ELR (cell line): Measurements from ENCODE around the gene TARS3.
A peak's percentile ranks its signal among the peaks of the same experiment; 100 is the strongest.
"Not testable (repeated sequence)": the region's sequence is repeated elsewhere in the genome, so short reads cannot be mapped to it uniquely, and the experiment has no call there.

ENCODE experiments used
- DNase-seq: peaks from one replicate; pipeline ENCODE4 v3.0.0-alpha.2; 2015; ENCODE audit warnings: low read depth

TARS3 gene

DNA sequence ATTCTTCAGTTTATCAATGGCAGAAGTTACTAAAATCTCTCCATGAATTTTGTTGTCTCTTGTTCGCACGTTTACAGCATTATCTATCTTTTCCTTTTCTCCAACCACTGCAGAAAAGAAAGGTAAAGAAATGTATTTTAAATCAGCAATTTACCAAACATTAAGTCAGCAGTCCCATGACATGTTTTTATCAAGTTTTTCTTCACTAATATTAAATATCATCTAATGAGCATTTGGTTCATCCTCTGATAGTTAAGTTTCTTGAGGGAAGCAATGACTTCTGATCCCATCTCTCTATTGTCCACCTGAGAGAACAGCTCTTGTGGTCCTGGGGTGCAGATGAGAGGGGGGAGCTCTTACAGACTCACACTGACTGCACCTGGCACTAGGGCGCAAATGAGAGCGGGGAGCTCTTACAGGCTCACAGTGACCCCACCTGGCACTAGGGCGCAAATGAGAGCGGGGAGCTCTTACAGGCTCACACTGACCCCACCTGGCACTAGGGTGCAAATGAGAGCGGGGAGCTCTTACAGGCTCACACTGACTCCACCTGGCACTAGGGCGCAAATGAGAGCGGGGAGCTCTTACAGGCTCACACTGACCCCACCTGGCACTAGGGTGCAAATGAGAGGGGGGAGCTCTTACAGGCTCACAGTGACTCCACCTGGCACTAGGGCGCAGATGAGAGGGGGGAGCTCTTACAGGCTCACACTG lies 69.5 kb downstream of the TARS3 start:
- not testable (repeated sequence) for DNase-seq

DNA sequence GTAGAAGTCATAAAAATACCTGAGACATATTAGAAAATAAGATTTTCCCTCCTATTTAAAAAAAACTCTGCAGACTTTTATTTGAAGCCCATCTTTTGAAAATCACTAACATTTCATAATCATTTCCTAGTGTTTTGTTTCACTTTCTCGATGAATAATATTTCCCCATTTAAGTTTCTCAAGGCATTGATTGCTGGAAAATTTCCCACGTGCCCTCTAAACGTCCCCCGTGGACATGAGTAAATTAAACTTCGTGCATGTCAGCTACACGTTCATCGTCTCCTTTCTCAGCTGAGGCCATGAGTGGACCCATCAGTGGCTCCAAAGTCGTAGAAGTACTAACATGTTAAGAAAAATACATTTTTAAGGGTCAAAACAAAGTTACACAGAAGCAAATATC lies 70.1 kb downstream of the TARS3 start:
- DNase-seq, result no peak

DNA sequence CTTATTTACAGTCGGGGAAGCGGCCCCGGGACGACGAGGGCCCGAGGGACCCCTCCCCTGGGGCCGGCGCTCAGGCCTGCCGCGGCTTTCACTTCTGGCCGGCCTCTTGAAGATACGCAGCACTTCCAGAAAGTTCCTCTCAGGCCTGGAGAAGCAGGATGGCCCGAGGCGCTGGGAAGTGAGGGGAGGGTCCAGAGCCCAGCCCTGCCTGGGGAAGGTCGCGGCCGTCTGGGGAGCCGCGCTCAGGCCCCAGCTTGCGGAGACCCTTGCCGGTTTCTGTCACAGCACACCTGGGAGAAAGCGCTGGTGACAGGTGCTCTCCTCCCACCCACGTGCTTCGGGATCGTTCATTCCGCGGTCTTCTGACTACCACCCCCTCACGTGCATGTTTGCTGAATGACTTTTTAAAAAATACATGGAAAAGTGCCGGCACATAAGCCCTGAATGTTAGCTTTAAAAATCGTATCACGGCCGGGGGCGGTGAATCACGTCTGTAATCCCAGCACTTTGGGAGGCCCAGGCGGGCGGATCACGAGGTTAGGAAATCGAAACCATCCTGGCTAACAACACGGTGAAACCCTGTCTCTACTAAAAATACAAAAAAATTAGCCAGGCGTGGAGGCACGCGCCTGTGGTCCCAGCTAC lies 71.4 kb downstream of the TARS3 start:
- peak; percentile 18 for DNase-seq

DNA sequence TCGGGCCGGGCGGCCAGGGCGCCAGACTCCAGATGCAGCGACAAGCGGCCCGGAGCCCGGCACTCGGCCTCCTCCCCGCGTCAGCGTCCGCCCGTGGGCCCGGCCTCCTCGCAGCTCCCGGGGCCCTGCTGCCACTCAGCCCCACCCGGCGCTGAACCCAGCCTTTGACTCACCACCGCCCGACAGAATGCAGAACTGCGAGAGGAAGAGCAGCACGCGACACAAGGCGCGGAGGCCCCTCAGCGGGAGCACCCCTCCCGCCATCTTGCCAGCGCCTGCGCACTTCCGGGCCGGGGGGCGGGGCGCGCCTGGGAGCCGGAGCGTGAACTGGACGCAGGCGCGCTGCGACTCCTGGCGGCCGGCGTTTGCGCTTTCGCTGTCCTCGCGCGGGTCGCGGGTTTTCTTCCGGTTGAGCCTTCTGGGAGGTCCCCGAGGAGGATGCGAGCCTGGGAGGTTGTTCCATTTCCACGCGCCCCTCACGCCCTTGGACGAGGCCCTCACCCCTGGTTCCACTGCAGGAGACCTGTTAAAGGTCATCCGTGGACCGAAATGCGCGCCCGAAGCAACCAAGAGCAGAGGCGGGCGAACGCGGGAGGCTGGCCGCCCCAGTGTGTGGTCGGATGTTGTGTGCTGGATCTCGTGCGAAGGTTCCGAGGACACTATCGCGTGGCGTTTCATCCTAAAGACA lies 72.0 kb downstream of the TARS3 start, which contains the start of gene TM2D3:
Gene TM2D3 (minus strand): TSS at position 284 of the 688 bp plus-strand sequence. CDS start 20 bp downstream, at position 264.
- peak; percentile 92 for DNase-seq

DNA sequence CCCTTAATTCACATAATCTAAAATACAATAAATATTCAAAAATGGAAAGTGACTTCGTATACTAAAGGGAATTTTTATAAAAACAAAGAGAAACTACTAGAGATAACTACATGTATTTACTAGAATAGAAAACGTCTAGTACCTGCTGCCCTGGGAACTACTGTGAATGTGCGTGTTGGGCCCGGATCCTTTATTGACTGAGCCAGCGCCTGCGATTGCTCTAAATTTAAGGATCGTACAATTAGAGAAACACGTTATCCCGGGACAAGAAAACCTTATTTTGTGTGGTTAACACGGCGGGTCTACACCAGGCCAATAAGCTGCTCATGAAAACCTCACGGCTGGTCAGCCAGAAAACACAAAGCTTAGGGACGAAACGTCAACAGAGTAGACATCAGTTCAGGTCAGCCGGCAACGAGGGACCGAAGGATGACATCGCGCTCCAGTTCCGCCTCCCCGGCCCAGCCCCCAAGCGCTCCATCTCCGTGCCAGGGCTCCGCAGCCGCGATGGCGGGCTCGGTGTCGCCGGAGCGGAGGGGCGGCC lies 72.6 kb downstream of the TARS3 start:
- no peak for DNase-seq

DNA sequence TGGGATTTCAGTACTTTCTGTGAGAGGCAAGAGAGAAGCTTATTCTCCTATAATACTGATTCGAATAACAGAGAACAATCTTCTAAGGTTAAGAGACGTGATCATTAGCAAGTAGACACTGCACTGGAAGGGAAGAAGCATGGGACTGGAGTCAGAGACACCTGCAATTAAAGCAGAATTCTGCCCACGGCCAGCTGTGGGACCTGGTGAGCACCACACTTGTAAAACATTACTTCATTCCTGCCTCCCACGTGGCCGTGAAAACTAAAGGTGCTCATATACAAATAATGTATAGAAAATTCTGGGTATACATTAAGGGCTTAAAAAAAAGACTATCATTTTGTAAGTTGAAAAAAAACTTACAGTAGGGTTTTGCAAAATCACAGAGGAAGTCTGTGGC lies 74.1 kb downstream of the TARS3 start:
- DNase-seq, result no peak

DNA sequence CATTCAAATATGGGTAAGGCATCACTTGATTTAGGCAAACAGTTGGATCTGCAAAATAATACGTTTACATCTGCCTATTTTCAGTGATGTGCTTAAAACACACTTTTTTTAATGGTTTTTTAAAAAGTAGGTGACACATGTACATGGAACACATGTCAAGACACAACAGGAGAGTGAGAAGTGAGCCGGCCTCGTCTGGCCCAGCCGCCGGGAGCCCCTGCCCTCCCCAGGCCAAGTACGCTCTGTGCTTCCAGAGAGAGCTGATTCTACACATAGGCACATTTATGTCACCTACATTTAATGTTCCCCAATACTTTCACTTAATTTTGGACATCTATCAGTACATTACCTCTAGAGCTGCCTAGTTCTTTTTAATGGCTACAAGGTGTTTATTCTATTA lies 75.9 kb downstream of the TARS3 start:
- no peak for DNase-seq

DNA sequence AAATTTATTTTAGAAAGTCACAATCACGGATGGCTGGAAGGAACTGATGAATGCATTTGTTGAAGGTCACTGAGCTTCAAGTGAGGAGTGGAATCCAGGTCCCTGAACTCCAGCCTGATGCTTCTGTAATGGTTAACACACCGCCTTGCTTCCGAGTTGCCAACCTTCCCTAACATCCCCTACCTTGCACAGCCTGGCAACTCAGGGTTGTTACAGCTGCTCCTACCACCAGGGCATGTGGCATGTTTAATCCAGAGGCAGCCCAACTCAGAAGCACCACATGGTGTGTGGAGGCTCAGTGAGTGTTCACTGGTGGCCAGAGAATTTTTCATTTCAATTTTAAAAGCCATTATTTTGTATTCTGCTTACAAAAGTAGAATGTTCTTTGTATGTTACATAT lies 77.0 kb downstream of the TARS3 start:
- DNase-seq, result no peak

DNA sequence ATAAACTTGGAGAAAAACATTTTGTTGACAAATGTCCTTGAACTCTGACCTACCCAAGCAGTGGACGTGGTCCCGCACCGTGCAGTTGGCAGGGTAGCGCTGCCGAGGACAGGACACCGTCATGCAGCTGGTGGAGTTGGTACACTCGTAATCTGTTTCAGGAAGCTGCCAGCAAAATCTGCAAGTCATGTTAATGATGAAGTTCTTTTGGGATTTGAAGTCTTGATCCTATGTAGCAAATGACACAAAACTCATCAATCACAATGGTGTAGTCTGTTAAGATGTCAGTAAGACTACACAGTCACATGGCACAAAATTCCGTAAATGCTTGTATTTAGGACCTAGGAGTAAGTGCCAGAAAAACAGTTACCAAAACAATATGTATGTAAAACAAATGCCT lies 77.6 kb downstream of the TARS3 start:
- no peak for DNase-seq

DNA sequence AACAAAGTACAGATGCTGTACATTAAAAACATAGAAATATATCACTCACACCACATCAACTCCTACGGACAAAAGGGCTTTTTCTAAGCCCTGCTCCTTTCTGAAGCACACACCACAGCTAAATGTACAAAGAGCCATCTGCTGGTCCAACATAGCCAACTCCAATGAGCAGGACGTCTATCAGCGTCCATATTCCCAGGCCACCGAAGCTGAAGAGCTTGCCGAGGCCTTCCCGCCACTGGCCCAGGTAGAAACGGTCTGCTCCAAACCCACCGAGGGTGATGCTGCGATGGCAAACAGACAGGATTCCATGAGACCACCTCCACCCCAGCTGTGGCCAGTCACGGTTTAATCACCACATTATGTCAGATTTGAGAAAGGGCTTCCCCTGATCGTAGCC lies 81.9 kb downstream of the TARS3 start:
- no peak for DNase-seq

DNA sequence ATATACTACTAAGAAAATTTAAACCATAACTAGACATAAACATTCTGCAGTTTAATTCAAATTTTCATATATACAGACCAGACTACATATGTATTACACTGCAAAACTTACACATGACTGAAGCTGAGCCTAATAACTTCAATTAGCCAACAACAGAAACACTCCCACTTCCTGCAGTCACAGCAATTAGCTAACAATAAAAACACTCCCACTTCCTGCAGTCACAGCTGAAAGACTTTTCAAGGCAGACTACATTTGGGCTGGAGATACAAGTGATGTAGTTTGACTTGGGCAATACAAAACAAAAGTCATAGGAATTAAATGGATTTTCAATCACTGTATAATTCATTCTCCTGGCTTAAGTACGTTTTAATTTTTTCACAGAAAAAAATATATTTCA lies 82.4 kb downstream of the TARS3 start:
- no peak for DNase-seq

DNA sequence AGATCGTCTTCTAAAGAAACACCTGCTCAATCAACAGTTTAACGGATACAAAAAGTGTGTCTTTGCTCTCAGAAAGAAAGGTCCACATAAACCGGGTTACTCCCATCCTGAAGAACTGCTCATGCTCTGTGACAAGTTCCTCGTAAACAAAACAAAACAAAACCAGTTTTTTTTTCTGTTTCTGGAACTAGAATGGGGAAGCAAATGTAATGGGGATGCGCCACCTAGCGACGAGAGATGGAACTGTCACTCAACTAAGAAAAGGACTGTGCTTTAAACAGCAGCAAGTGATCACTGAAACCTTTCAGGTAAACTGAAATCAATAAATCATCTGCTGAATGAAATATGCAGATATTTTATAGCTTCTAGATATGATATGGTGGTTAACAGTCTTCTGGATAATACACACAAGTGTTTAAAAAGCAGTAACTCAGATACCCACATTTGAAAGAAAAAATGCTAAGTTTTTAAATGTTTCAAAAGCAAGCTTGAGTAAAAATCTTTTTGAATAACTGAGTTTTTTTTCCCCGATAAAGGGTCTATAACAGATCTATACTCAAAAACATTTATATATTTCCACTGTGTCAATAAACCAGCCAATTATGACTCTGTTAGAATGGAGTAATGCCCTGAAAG lies 83.0 kb downstream of the TARS3 start:
- DNase-seq, result peak; percentile 67

DNA sequence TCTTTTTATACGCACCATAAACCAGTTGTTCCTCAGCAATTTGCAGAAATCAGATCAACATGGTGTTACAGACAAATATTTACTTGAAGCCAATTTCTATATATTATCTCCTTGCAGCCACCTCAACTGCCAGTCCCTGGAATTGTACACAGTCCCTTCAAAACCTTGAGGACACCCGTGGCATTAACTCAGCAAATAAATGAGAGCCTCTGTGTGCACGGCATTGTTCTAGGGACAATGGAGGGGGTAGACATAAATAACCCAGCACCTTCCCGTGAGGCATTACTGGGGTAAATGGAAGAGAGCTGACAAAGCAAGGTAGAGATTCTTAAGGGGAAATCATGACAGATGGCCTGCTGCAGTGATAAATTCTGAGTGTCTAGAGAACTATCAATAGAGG lies 84.6 kb downstream of the TARS3 start:
- DNase-seq, result no peak

DNA sequence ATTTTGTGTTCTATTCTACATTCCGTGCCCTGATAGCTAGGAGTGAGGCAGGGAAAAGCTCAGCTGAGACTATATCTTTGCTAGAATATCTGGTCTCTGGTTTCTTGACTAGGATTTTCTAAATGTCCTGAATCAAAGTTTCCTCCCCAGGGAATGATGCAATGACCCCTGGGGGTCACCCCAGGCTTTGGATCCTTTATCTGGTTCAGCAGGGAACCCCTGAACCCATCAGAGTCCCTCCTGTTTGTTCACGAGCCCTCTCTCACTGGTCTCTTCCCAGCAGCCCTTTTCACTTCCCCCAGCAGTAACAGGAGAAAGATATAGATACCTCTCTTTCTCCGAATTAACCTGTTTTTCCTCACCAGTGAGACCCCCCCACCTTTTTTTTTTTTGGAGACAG lies 86.4 kb downstream of the TARS3 start:
- no peak for DNase-seq

DNA sequence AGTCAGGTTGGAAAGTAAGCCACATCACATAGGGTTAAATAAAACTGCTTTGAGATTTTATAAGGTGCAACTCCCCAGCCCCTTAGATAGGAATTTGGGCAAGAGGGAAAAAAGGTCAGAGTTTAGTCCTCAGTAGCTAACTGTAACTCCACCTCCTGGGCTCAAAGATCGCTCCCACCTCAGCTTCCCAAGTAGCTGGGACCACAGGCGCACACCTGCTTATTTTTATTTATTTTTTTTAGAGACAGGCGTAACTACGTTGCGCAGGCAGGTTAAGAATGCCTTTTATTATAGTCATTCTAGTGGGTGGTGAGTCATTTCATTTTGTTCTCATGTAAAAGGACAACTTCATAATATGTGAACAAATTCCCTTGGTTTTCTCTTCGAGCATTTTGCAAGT lies 86.8 kb downstream of the TARS3 start:
- peak; percentile 66 for DNase-seq

DNA sequence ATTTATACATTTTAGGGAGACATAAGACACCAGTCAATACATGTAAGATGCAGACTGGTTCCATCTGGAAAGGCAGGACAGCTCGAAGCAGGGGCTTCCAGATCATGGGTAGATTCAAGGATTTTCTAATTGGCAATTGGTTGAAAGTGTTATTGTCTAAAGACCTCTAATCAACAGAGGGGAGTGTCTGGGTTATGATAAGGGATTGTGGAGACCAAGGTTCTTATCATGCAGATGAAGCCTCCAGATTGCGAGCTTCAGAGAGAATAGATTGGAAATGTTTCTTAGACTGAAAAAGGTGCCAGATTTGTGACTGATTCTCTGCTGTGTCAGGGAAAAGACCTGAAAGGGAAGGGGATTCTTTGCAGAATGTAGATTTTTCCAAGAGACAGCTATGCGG lies 87.2 kb downstream of the TARS3 start:
- DNase-seq, result no peak

DNA sequence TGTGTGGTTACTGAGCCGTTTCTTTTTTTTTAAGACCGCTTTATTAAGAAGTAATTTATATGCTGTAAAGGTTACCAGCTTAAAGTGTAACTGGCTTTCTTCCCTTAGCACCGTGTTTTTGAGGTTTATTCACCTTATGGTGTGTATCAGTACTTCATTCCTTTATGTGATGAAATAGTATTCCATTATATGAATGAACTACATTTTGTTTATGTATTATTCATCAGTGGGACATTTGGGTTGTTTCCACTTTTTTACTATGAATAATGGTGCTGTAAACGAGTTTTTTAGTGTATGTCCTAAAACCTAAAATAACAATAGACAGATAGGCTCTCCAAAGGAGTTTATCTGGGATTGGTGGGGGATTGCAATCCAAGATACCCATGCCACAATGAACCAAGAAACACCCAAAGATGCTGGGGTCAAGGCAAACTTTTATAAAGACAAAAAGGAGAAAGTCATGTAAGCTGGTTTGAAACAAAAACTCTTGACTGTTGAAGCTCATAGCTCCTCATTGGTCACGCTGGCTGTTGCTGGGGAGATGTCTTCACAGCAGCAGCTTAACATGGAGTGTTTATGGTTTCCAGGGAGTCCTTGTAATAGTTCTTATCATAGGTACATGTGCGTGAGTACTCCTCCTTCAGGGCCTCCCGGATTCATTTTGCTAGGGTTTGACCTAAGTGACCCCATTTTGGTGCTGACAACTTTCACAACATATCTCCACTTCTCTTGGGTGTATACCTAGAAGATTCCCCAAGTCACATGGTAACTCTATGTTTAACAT lies 88.1 kb downstream of the TARS3 start:
- DNase-seq, result peak; percentile 32

DNA sequence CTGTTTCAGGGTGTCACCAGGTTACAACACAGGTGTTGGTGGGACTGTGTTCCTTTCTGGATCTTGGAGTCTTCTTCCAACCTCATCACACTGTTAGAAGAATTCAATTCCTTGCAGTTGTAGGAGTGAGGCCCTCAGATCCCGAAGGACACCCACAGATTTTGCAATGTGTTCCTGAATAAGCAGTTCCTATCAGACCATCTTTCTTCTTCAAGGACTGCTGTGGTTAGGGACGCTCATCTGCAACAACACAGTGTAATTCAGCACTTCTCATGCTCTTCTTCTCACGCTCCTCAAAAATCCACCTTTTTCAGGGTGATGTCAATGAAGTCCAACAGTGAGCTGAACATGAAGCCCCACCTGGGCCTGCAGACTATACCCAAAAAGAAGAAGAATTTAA lies 90.9 kb downstream of the TARS3 start:
- no peak for DNase-seq

DNA sequence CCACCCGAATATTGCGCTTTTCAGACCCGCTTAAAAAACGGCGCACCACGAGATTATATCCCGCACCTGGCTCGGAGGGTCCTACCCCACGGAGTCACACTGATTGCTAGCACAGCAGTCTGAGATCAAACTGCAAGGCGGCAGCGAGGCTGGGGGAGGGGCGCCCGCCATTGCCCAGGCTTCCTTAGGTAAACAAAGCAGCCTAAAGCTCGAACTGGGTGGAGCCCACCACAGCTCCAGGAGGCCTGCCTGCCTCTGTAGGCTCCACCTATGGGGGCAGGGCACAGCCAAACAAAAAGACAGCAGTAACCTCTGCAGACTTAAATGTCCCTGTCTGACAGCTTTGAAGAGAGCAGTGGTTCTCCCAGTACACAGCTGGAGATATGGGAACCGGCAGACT lies 97.5 kb downstream of the TARS3 start:
- not testable (repeated sequence) for DNase-seq

DNA sequence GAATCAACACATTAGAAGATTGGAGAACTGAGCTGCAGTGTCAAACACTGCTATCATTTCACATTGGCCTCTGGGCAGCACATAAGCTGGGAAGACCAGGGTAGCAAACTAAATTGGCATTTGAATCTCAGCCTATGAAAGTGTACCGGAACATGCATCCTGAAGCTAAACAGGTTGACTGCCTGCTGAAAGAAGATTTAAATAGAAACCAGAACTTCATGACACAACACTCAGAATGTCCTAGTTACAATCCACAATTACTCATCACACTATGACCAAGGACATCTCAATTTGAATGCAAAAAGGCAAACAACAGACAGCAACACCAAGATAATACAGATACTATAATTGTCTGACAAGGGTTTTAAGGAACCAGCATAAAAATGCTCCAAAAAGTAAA lies 98.3 kb downstream of the TARS3 start:
- no peak for DNase-seq

DNA sequence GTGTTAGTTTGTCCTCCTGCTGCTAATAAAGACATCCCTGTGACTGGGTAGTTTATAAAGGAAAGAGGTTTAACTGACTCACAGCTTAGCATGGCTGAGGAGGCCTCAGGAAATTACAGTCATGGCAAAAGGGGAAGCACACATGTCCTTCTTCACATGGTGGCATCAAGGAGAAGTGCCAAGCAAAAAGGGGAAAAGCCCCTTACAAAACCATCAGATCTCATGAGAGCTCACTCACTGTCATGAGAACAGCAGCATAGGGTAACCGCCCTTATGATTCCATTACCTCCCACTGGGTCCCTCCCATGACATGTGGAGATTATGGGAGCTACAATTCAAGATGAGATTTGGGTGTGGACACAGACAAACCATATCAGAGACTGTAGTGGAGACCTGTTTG lies 99.1 kb downstream of the TARS3 start:
- no peak for DNase-seq
